IMR-90 (cell line): ENCODE results near the gene ZNF593OS. TPM values are rescaled to one million over a fixed set of nuclear protein-coding genes. Genes with fewer than 3 reads are reported as not detected.

Source experiments
- ATAC-seq: fragments of 200-7000 bp; cut with Tn5 transposase; 2 replicates; pipeline ENCODE4 v1.9.1; 2020; ENCODE audit warnings: low read depth, mild to moderate bottlenecking, moderate library complexity
- BruUV-seq: library from RNA; stranded (reverse); fragments of 400-500 nt; replicated peaks from 2 replicates; lab custom pipeline; 2021; lab: Mats Ljungman, UMichigan
- CTCF ChIA-PET: fragments of 300-600 bp; formaldehyde crosslinking; extraction: SDS; loops from one replicate; lab custom pipeline; 2021; ENCODE audit warnings: antibody characterized with exemption; lab: Yijun Ruan, JAX
- POLR2A ChIA-PET: fragments of 300-600 bp; sonication (Branson Sonifier 250); formaldehyde crosslinking; loops from one replicate; lab custom pipeline; 2022; ENCODE audit warnings: antibody characterized with exemption; ENCODE audit not compliant: unreplicated experiment; lab: Charles Lee
- DNase-seq: peaks from one replicate; pipeline ENCODE4 v3.0.0; 2013
- H2AFZ ChIP-seq: replicated peaks from 2 replicates; pipeline ENCODE3; 2013; ENCODE audit warnings: low read length, mild to moderate bottlenecking; ENCODE audit not compliant: poor library complexity
- H2AK5ac ChIP-seq: 2 replicates; pipeline ENCODE4 v1.6.1; 2013; ENCODE audit warnings: low read depth, low read length, inconsistent platforms
- H2AK9ac ChIP-seq: replicated peaks from 2 replicates; pipeline ENCODE3; 2013; ENCODE audit warnings: mild to moderate bottlenecking, low read depth, low read length, moderate library complexity; ENCODE audit not compliant: poor library complexity
- H2BK120ac ChIP-seq: 2 replicates; pipeline ENCODE4 v1.6.1; 2013; ENCODE audit warnings: low read depth, low read length, inconsistent platforms
- H2BK15ac ChIP-seq: 3 replicates; pipeline ENCODE4 v1.6.1; 2013; ENCODE audit warnings: low read depth, low read length, inconsistent platforms
- H2BK20ac ChIP-seq: 2 replicates; pipeline ENCODE4 v1.6.1; 2013; ENCODE audit warnings: low read depth, mild to moderate bottlenecking, inconsistent platforms, low read length, moderate library complexity
- H2BK5ac ChIP-seq: 2 replicates; pipeline ENCODE4 v1.6.1; 2013; ENCODE audit warnings: mild to moderate bottlenecking, low read depth, low read length, inconsistent platforms; ENCODE audit not compliant: poor library complexity, severe bottlenecking
- H3K14ac ChIP-seq: replicated peaks from 2 replicates; pipeline ENCODE4 v1.6.1; 2013; ENCODE audit warnings: low read depth, low read length, inconsistent platforms
- H3K18ac ChIP-seq: 2 replicates; pipeline ENCODE4 v1.6.1; 2013; ENCODE audit warnings: low read depth, low read length, control low read depth
- H3K23ac ChIP-seq: 2 replicates; pipeline ENCODE4 v1.6.1; 2013; ENCODE audit warnings: low read depth, low read length, inconsistent platforms
- H3K27ac ChIP-seq: 2 replicates; pipeline ENCODE4 v1.5.1; 2013; ENCODE audit warnings: mild to moderate bottlenecking, control low read depth, low read length; ENCODE audit not compliant: insufficient read depth
- H3K27me3 ChIP-seq: 2 replicates; pipeline ENCODE4 v1.6.1; 2013; ENCODE audit warnings: low read length; ENCODE audit not compliant: control insufficient read depth, insufficient read depth
- H3K36me3 ChIP-seq: 2 replicates; pipeline ENCODE4 v1.6.1; 2013; ENCODE audit warnings: low read length, mixed read lengths; ENCODE audit not compliant: control insufficient read depth, insufficient read depth
- H3K4ac ChIP-seq: 2 replicates; pipeline ENCODE4 v1.6.1; 2013; ENCODE audit warnings: low read depth, low read length, inconsistent platforms
- H3K4me1 ChIP-seq: 2 replicates; pipeline ENCODE4 v1.6.1; 2013; ENCODE audit warnings: low read length, mixed read lengths; ENCODE audit not compliant: control insufficient read depth, insufficient read depth
- H3K4me2 ChIP-seq: 2 replicates; pipeline ENCODE4 v1.6.1; 2013; ENCODE audit warnings: low read depth, mild to moderate bottlenecking, control low read depth, low read length, moderate library complexity
- H3K4me3 ChIP-seq: 2 replicates; pipeline ENCODE4 v1.5.1; 2013; ENCODE audit warnings: low read depth, mild to moderate bottlenecking, control low read depth, low read length, moderate library complexity; ENCODE audit not compliant: insufficient read depth
- H3K56ac ChIP-seq: 2 replicates; pipeline ENCODE4 v1.6.1; 2013; ENCODE audit warnings: low read length, inconsistent platforms; ENCODE audit not compliant: insufficient read depth; ENCODE audit errors: extremely low read depth
- H3K79me1 ChIP-seq, 2 experiments: 2 replicates each; pipeline ENCODE4 v1.6.1; 2013; ENCODE audit warnings: low read length in 2 of 2, inconsistent platforms in 1 of 2, low read depth in 1 of 2
- H3K9ac ChIP-seq: 2 replicates; pipeline ENCODE4 v1.6.1; 2013; ENCODE audit warnings: low read depth, low read length, control low read depth
- H3K9me1 ChIP-seq: 2 replicates; pipeline ENCODE4 v1.6.1; 2013; ENCODE audit warnings: low read length, inconsistent platforms; ENCODE audit not compliant: insufficient read depth
- H3K9me3 ChIP-seq: 2 replicates; pipeline ENCODE4 v1.6.1; 2013; ENCODE audit warnings: low read length; ENCODE audit not compliant: control insufficient read depth, insufficient read depth
- H4K20me1 ChIP-seq: 2 replicates; pipeline ENCODE4 v1.6.1; 2013; ENCODE audit warnings: low read length, inconsistent platforms; ENCODE audit not compliant: insufficient read depth
- H4K5ac ChIP-seq: 2 replicates; pipeline ENCODE4 v1.6.1; 2013; ENCODE audit warnings: mild to moderate bottlenecking, low read depth, low read length, control low read depth
- H4K8ac ChIP-seq, 2 experiments: 2 replicates each; pipeline ENCODE4 v1.6.1; 2013; ENCODE audit warnings: low read depth in 2 of 2, low read length in 2 of 2, control low read depth in 1 of 2, inconsistent platforms in 1 of 2
- H4K91ac ChIP-seq: 2 replicates; pipeline ENCODE4 v1.6.1; 2013; ENCODE audit warnings: low read depth, low read length, inconsistent platforms; ENCODE audit not compliant: insufficient read depth
- CEBPB ChIP-seq: IDR thresholded peaks from 2 replicates; pipeline ENCODE4 v1.6.1; 2012; ENCODE audit warnings: low read depth, low read length, improper control_type of control experiment
- ELK1 ChIP-seq: fragments of 150-350 bp; IDR thresholded peaks from 2 replicates; pipeline ENCODE4 v1.6.1; 2016; ENCODE audit warnings: low read depth, mild to moderate bottlenecking, low read length, moderate library complexity, borderline replicate concordance
- FOS ChIP-seq: fragments of 150-350 bp; IDR thresholded peaks from 2 replicates; pipeline ENCODE4 v1.6.1; 2016; ENCODE audit warnings: low read depth, low read length
- MAFK ChIP-seq: IDR thresholded peaks from 2 replicates; pipeline ENCODE4 v1.6.1; 2012; ENCODE audit warnings: low read depth, low read length, improper control_type of control experiment
- POLR2A ChIP-seq: IDR thresholded peaks from 2 replicates; pipeline ENCODE4 v1.6.1; 2012; ENCODE audit warnings: mild to moderate bottlenecking, low read depth, low read length
- RCOR1 ChIP-seq: IDR thresholded peaks from 2 replicates; pipeline ENCODE4 v1.6.1; 2012; ENCODE audit warnings: mild to moderate bottlenecking, low read length, improper control_type of control experiment; ENCODE audit not compliant: insufficient replicate concordance
- WGBS, 2 experiments: methylation state at CpG; one replicate each; pipeline versions ENCODE4 v1.1.5 to v1.1.7; 2013; ENCODE audit warnings: missing lambda C conversion rate in 2 of 2; ENCODE audit not compliant: insufficient read length in 1 of 2; ENCODE audit errors: extremely low coverage in 2 of 2; 5-methylcytosine and 5-hydroxymethylcytosine counted together
- dilution Hi-C: fragments of 300-500 bp; cut with HindIII; formaldehyde crosslinking; loops from one replicate; pipeline ENCODE4 v1.14.3; 2018; ENCODE audit warnings: low sequenced_read_pairs; ENCODE audit not compliant: unreplicated experiment
- in situ Hi-C: fragments of 300-500 bp; cut with MboI; formaldehyde crosslinking; loops from 3 replicates; pipeline ENCODE4 v1.14.3; 2019; ENCODE audit warnings: low sequenced_read_pairs, inconsistent platforms, mixed read lengths
- intact Hi-C: fragments of 100-400 bp; cut with micrococcal nuclease; formaldehyde crosslinking; loops from 2 replicates; pipeline ENCODE4 v1.10.0; 2022
- polyA plus RNA-seq, 3 experiments: library from polyadenylated mRNA; depleted of rRNA; stranded (reverse); fragments of >200 nt; gene quantifications; 2 replicates each; pipeline ENCODE4 v1.2.3, GENCODE V29; 2012; ENCODE audit warnings: low replicate concordance in 1 of 3
- total RNA-seq: library from RNA; depleted of rRNA; stranded (reverse); fragments of >200 nt; gene quantifications from 2 replicates; pipeline ENCODE4 v1.2.3, GENCODE V29; 2012

The ZNF593OS gene
- total and polyA plus RNA-seq, 2 of the 4 experiments (the other 2 are of a cell fraction): not detected

DNA sequence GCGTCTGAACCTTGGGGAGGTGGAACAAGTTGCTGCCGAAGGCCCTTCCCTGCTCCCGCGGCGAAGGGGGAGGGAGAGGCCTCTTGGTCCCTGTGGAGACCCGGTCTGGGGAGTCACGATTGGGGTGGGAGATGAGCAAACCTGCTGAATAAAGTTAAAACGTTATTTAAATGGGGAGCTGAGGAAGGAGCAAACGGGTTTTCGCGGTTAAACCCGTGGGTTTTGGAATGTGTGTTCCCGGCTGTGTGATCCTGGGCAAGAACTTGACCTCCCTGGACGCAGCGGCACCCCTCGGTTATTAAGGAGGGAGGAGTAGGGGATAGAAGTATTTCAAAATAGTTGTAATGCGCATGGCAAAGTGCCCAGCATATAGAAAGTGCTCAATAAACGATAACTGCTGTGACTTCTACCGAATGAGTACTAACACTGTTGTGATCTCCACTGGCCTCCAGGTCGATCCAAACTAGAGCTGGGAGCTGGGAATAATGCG, 9.4 kb downstream of the ZNF593OS start:
- no peak overlapping the region for H3K56ac ChIP-seq
- H2BK120ac ChIP-seq: no peak overlapping the region
- dilution Hi-C loops (no loop called here), intact Hi-C loops (no loop called here), in situ Hi-C loops (no loop called here)
- POLR2A ChIA-PET: no interaction called here
- CTCF ChIA-PET: interaction anchor here (0.6 kb wide), 1 partner anchor 8 kb away, joined by 6 read pairs; no protein-coding TSS in a partner anchor
- H2AK9ac ChIP-seq: peak overlapping the region; percentile 58
- H4K20me1 ChIP-seq: no peaks in the 10 kb centered on the region
- no peak overlapping the region for H2BK15ac ChIP-seq
- no peak overlapping the region for H3K14ac ChIP-seq
- no peak overlapping the region for H4K8ac ChIP-seq
- H3K9me1 ChIP-seq: no peaks in the 10 kb centered on the region
- H2BK20ac ChIP-seq: no peak overlapping the region
- peaks cover 4% of the 10 kb centered on the region for H3K4me1 ChIP-seq
- ATAC-seq (no peak), DNase-seq (no peak)
- H3K4me2 ChIP-seq: peak overlapping the region; percentile 78
- no peaks in the 10 kb centered on the region for H3K36me3 ChIP-seq
- H3K27me3 ChIP-seq: peaks cover 29% of the 10 kb centered on the region; the same call in 1 of the 2 replicates
- BruUV-seq: no TSS peak
- TF ChIP-seq FOS (no peak), CEBPB (no peak), ELK1 (no peak), POLR2A (no peak), RCOR1 (no peak), MAFK (no peak)
- H3K9me3 ChIP-seq: no peaks in the 10 kb centered on the region
- no peak overlapping the region for H2BK5ac ChIP-seq
- no peak overlapping the region for H3K27ac ChIP-seq
- H4K5ac ChIP-seq: no peak overlapping the region
- peak overlapping the region; percentile 30 for H3K4me3 ChIP-seq
- no peak overlapping the region for H3K9ac ChIP-seq
- H3K79me1 ChIP-seq: no peaks in the 10 kb centered on the region
- WGBS, 2 experiments: 50% methylated on average over 13 of the region's 21 CpGs; no CpG with 5 or more reads in 1 of the 2 experiments
- no peak overlapping the region for H4K91ac ChIP-seq
- peak overlapping the region; percentile 89 for H2AFZ ChIP-seq
- H2AK5ac ChIP-seq: no peak overlapping the region
- H3K4ac ChIP-seq: no peak overlapping the region
- H3K23ac ChIP-seq: no peak overlapping the region
- no peak overlapping the region for H3K18ac ChIP-seq
